HG02571 (cell line): ENCODE measurements around the gene TTLL7.
A peak's percentile ranks its signal among the peaks of the same experiment; 100 is the strongest.

ENCODE experiments used
- ATAC-seq: cut with Tn5 transposase; IDR thresholded peaks from one replicate; pipeline ENCODE4 v1.9.1; 2021; ENCODE audit warnings: mild to moderate bottlenecking, moderate library complexity; ENCODE audit not compliant: unreplicated experiment

The TTLL7 gene

GRCh38 chr1:83887483-83887882 is 111.4 kb downstream of the TTLL7 start:
- ATAC-seq: no peak

- no peak for ATAC-seq
These were observed 115.0 kb downstream of the TTLL7 start for GRCh38 chr1:83883979-83884378.

GRCh38 chr1:83882906-83883305 is 116.0 kb downstream of the TTLL7 start:
- no peak for ATAC-seq

GRCh38 chr1:83872515-83872914 is 126.4 kb downstream of the TTLL7 start:
- ATAC-seq: no peak

DNA sequence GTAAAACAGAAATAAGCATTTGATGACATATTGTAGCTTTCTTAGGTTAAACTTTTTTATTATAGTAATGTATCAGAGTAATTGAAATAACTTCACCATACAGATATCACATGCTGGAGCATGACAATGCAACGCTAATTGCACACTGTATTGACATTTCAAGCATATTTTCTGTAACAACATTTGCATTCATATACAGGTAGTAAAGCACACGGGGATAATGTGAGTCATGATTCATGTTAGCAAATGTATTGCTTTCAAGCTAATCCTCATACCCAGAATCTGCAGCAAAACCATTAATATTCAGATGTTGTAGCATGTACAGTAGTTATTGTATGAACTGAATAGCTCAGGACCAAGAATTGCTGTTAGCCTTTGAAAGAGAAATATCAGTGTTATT is 133.9 kb downstream of the TTLL7 start:
- ATAC-seq: no peak

GRCh38 chr1:83860490-83861221 is 138.3 kb downstream of the TTLL7 start:
- ATAC-seq: peak; percentile 95

- ATAC-seq: no peak
These were observed 141.2 kb downstream of the TTLL7 start for GRCh38 chr1:83857716-83858115.

DNA sequence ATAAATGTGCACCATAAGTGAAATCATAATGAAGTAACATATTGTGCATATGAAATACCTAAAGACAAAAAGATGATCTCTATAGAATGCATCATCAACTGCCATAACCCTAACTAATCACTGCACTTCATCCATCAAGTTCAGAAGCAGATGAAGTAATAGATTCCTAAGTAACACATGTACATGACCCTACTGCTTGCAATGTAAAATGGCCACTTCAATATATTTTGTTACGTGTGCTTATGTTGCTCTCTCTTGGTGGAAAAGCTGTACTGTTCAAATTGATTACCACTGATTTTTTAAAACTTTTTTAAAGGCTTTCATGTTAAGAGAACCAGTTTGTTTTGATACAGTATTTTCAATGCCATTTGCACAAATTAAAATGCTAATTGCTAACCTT is 141.8 kb downstream of the TTLL7 start:
- ATAC-seq: no peak

DNA sequence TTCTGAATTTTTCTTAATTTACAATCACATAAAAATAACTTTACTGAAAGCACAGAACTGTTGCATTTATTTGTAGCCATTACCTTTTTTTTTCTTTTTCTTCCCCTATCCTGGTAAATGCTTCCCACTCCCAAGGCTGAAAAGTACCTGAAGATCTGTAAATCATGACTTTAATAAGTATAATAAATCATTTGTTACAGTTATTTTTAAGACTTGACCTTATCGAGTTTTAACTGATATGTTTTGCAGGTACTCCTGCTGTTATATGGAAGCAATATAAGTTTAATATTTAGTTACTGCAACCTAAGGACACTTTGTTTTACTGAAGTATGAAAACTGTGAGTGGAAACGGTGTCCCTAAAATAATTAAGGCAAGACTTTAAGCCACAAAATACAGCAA is 142.6 kb downstream of the TTLL7 start:
- ATAC-seq: no peak

DNA sequence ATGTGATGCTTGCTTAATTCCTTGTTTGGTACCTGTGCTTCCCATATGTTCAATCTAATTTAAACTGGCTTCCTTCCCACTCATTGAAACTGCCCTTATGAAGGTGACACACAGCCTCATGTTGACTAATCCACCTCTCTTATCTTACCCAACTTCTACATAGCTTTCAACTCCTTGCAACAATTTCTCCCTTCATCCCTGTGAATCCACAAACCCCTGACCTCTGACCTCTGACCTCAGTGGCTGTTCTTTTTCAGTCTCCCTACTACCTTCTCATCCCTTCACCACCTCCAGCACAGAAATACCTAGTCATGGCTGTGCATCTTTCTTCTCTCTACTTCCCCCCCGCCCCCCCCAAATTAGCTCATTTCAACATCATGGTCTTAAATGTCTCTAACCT is 144.5 kb downstream of the TTLL7 start:
- ATAC-seq: no peak

- no peak for ATAC-seq
These were observed 148.1 kb downstream of the TTLL7 start for GRCh38 chr1:83850834-83851233.

DNA sequence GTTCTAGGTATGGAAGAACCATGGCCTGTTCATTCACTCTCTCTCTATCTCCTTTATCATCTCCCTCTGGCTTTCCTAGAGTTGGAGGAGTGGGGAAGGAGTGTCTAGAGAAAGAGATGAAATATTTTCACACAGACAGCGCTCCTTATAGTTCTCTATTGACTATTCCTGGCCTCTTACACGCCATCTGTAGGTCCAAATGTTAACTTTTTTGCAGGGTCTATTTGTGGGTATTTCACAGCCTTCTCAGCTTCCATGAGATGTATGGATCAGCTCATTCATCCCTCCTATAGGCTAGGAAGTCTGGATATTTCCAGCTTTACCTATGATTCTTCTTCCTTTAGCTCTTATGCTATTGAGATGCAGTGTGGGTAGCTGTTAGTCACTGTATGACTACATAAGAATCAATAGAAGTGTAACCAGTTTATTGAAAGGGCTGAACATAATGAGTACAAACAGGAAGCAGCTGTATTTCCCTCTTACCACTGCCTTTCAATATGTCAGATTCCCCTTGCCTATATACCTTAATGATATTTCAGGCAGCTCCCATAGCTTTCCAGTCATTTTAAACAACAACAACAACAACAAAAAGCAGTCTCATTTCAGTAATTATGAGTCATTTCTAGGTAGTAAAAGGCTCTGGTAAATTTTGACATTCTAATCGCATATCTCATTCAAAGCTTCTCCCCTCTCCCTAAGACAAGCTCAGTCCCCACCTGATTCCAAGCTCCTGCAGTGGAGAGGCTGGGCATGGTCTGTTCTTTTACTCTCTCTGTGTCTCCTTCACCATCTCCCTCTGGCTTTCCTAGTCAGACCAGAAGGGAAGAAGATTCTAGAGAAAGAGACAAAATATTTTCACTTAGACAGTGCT is 149.5 kb downstream of the TTLL7 start:
- no peak for ATAC-seq

GRCh38 chr1:83846138-83846537 is 152.8 kb downstream of the TTLL7 start:
- no peak for ATAC-seq

- ATAC-seq: no peak
These were observed 153.4 kb downstream of the TTLL7 start for GRCh38 chr1:83845437-83846071.

GRCh38 chr1:83844546-83844945 is 154.4 kb downstream of the TTLL7 start:
- ATAC-seq: no peak

DNA sequence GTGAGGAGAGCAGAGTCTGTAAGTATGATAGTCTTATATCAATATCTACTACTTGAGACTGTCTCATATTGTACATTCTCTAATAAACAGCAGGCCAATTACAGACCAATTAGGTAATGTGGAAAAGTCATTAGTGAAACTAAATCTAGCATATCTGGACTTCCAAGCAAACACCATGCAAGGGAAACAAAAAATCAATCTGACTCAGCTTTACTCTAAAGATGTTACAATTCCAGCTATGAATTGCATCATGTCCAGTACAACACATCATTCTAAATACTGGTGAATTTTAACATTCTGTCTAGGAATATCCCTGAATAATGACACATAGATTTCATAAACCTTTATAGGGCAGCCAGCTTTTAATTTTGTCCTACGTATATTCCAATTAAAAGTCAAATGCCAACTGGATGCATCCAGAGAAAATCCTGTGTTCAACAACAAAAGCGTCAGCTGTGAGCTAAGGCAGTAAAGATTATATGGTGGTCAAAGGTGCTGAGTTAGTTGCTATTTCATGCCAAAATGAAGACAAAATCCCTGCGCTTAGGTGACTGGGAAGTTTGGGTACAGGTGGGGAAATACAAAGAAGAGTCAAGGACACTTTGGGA is 159.3 kb downstream of the TTLL7 start:
- no peak for ATAC-seq

DNA sequence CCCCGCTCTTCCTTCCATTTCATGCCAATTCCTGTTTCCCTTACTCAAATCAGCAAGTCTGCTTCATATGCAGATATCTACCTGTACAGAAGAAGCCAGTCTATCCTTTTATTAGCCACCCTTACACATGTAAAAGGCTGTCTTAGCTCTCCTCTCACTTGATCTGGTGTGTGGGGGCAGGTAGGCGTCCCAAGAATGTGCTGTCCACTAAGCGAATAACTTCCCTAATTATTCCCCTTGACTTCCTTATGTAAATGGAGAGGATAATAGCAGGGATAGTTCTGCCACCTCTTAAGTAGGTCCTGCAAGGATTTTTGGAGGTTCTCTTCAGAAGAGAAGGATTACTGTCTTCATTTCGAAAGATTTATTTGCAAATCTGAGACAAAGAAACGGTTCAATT is 160.4 kb downstream of the TTLL7 start:
- no peak for ATAC-seq

- no peak for ATAC-seq
These were observed 162.4 kb downstream of the TTLL7 start for GRCh38 chr1:83836543-83836942.

DNA sequence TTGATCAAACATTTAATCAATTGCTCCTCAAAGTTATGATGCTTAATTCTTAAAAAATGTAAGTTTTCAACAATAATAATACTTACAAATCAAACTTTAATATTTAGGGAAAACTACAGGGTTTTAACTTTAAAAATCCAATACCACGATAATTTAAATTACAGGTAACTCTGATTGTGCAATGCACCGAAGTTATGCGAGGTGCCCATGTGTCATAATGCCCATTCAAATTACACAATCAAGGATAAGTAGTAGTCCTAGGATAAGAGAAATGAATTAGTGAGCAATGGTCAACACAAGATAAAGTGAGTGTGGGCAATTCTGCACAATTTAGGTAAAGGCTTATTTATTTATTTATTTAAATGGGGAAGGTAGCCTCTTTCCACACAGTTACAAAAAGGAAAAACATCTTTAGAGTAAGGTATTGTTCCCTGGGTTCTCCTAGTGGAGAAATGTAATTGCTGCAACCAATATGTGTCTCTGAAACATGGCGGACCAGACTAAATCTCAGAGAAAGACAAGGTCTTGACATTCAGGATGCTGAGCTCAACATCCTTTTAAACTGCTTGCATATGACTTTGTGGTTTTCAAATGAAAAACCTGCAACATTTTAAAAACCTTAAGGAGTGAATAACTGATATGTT is 164.2 kb downstream of the TTLL7 start:
- no peak for ATAC-seq

- ATAC-seq: no peak
These were observed 166.7 kb downstream of the TTLL7 start for GRCh38 chr1:83832194-83832593.

- ATAC-seq: no peak
These were observed 169.8 kb downstream of the TTLL7 start for GRCh38 chr1:83829106-83829505.
